T follicular helper cell (primary cell): ENCODE results near the gene FDX1.

Source experiments
- DNase-seq: peaks from one replicate; pipeline ENCODE4 v3.0.0-alpha.2; 2020; ENCODE audit warnings: low read depth

Gene FDX1

GRCh38 chr11:110431051-110431672, 1.4 kb downstream of the FDX1 start:
- no peak for DNase-seq

- DNase-seq: no peak
Measured at GRCh38 chr11:110431674-110432073, 1.9 kb downstream of the FDX1 start.

GRCh38 chr11:110432713-110433392, 3.1 kb downstream of the FDX1 start:
- DNase-seq: no peak

GRCh38 chr11:110433393-110434333, 3.9 kb downstream of the FDX1 start:
- no peak for DNase-seq

GRCh38 chr11:110434952-110435779, 5.4 kb downstream of the FDX1 start:
- DNase-seq: no peak

- no peak for DNase-seq
Measured at GRCh38 chr11:110435780-110436717, 6.3 kb downstream of the FDX1 start.

GRCh38 chr11:110438017-110438416, 8.3 kb downstream of the FDX1 start:
- no peak for DNase-seq

- DNase-seq: no peak
Measured at GRCh38 chr11:110445437-110445836, 15.7 kb downstream of the FDX1 start.

- no peak for DNase-seq
Measured at GRCh38 chr11:110446061-110446460, 16.3 kb downstream of the FDX1 start.

GRCh38 chr11:110446594-110446993, 16.8 kb downstream of the FDX1 start:
- DNase-seq: no peak

- no peak for DNase-seq
Measured at GRCh38 chr11:110447343-110447742, 17.6 kb downstream of the FDX1 start.

GRCh38 chr11:110447897-110448745, 18.4 kb downstream of the FDX1 start:
- DNase-seq: no peak

GRCh38 chr11:110450246-110450645, 20.5 kb downstream of the FDX1 start:
- DNase-seq: no peak

GRCh38 chr11:110452720-110453119, 23.0 kb downstream of the FDX1 start:
- no peak for DNase-seq

- no peak for DNase-seq
Measured at GRCh38 chr11:110453684-110454354, 24.1 kb downstream of the FDX1 start.

- DNase-seq: no peak
Measured at GRCh38 chr11:110454609-110455008, 24.9 kb downstream of the FDX1 start.

GRCh38 chr11:110455718-110456117, 26.0 kb downstream of the FDX1 start:
- no peak for DNase-seq

GRCh38 chr11:110463153-110463552, 33.4 kb downstream of the FDX1 start:
- no peak for DNase-seq

- DNase-seq: no peak
Measured at GRCh38 chr11:110465231-110465630, 35.5 kb downstream of the FDX1 start.
